ENCODE data around the gene PATL2.

- no peak for TF ChIP-seq CTCF (IDR thresholded peaks at IDR 0.05; ENCODE audit: borderline replicate concordance, extremely low read depth, low read length, poor library complexity, severe bottlenecking)
- TF ChIP-seq EZH2 (IDR thresholded peaks at IDR 0.05; ENCODE audit: borderline replicate concordance, low read depth, low read length, severe bottlenecking): no peak
Measured at GRCh38 chr15:44667039-44667360, 44.1 kb downstream of the PATL2 start.
